Memory B cell (primary cell): Measurements from ENCODE around the gene ADSL.
A peak's percentile ranks its signal among the peaks of the same experiment; 100 is the strongest.

Experiments
- ATAC-seq: fragments of 150-1000 bp; cut with Tn5 transposase; 2 replicates; pipeline ENCODE4 v1.10.0; 2021; ENCODE audit warnings: low read depth, mild to moderate bottlenecking, moderate library complexity
- DNase-seq, 2 donors: peaks; one replicate each; pipeline ENCODE4 v3.0.0; 2022; ENCODE audit warnings: low spot score in 2 of 2
- H3K27ac Mint-ChIP-seq: one replicate; pipeline ENCODE4 v1.8.0; 2022; ENCODE audit warnings: mild to moderate bottlenecking, moderate library complexity, mixed read lengths
- H3K27me3 Mint-ChIP-seq: one replicate; pipeline ENCODE4 v1.8.0; 2022; ENCODE audit warnings: mixed read lengths
- H3K36me3 Mint-ChIP-seq: one replicate; pipeline ENCODE4 v1.8.0; 2022; ENCODE audit warnings: mild to moderate bottlenecking, mixed read lengths
- H3K4me1 Mint-ChIP-seq: one replicate; pipeline ENCODE4 v1.8.0; 2022; ENCODE audit warnings: mixed read lengths
- H3K4me3 Mint-ChIP-seq: one replicate; pipeline ENCODE4 v1.8.0; 2022; ENCODE audit warnings: mild to moderate bottlenecking, moderate library complexity, mixed read lengths
- H3K9me3 Mint-ChIP-seq: one replicate; pipeline ENCODE4 v1.8.0; 2022; ENCODE audit warnings: mixed read lengths

The ADSL gene

DNA sequence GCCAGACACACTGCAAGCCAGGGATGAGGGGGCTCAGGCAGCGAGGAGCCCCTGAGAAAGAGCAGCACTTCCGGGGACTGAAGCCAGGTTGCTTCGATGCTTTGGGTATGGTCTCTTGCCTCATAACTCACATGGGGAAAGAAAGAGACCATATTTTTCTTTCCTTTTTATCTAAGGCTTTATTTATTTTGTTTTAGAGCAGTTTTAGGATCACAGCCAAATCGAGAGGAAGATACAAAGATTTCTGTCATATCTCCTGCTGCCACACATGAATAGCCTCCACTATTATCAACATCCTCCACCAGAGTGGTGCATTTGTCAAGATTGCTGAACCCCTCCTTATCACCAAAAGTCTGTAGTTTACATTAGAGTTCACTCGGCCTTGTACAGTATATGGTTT lies 24.3 kb upstream of the ADSL start:
- Mint-ChIP-seq H3K4me1 (peaks cover 3% of the 10 kb centered on the region), H3K27me3 (no peaks in the 10 kb centered on the region), H3K9me3 (no peaks in the 10 kb centered on the region), H3K36me3 (peaks cover 22% of the 10 kb centered on the region), H3K4me3 (no peak overlapping the region), H3K27ac (no peak overlapping the region)
- DNase-seq = no peak
- ATAC-seq = no peak

DNA sequence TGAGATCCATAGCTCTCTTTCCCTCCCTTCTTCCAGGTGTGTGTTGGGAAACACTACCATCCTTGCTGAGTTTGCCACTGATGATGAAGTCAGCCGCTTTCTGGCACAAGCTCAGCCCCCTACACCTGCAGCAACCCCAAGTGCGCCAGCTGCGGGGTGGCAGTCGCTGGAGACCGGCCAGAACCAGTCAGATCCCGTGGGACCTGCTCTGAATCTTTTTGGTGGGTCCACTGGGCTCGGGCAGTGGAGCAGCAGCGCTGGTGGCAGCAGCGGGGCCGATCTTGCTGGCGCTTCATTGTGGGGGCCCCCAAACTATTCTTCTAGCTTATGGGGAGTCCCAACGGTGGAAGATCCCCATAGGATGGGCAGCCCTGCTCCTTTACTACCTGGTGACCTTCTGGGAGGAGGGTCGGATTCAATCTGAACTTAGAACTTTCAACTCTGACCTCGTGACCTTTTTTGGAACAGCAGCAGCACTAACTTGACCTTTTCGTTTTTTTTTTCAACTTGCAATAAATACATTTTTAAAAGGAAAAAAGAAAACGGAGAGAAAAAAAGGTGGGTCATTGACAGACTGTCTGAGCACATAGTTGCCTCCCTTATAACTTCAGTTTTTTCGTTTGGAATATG lies 23.4 kb upstream of the ADSL start:
- no peak overlapping the region for H3K27ac Mint-ChIP-seq
- H3K9me3 Mint-ChIP-seq = no peaks in the 10 kb centered on the region
- H3K27me3 Mint-ChIP-seq = no peaks in the 10 kb centered on the region
- H3K4me3 Mint-ChIP-seq = no peak overlapping the region
- no peak for ATAC-seq
- no peak for DNase-seq
- H3K36me3 Mint-ChIP-seq = peaks cover 17% of the 10 kb centered on the region
- peaks cover 3% of the 10 kb centered on the region for H3K4me1 Mint-ChIP-seq

DNA sequence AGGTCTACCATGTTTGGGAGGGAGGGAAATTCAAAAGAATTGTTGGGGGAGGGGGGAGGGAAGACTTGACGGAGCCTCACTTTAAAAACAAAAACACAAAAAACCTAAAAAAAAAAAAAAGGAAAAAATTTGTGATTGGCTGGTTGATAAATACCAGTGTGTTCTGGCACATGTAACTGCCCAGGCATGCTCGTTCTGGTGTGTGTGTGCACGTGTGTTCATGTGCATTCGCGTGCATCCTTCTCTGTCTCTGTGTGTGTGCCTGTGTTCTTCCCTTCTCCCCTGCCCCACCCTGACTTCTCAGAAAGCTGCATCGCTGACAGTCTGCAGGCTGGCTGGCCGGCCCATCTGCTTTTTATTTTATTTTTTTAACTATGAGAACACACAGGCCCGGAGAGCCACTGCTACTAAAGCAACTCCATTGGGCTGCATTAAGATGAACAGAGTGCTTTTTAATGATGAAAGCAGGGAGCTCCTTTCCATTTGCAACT lies 22.6 kb upstream of the ADSL start:
- H3K36me3 Mint-ChIP-seq = peaks cover 17% of the 10 kb centered on the region
- peaks cover 3% of the 10 kb centered on the region for H3K4me1 Mint-ChIP-seq
- H3K9me3 Mint-ChIP-seq = no peaks in the 10 kb centered on the region
- H3K4me3 Mint-ChIP-seq = no peak overlapping the region
- ATAC-seq = no peak
- DNase-seq = no peak
- H3K27ac Mint-ChIP-seq = no peak overlapping the region
- H3K27me3 Mint-ChIP-seq = no peaks in the 10 kb centered on the region

DNA sequence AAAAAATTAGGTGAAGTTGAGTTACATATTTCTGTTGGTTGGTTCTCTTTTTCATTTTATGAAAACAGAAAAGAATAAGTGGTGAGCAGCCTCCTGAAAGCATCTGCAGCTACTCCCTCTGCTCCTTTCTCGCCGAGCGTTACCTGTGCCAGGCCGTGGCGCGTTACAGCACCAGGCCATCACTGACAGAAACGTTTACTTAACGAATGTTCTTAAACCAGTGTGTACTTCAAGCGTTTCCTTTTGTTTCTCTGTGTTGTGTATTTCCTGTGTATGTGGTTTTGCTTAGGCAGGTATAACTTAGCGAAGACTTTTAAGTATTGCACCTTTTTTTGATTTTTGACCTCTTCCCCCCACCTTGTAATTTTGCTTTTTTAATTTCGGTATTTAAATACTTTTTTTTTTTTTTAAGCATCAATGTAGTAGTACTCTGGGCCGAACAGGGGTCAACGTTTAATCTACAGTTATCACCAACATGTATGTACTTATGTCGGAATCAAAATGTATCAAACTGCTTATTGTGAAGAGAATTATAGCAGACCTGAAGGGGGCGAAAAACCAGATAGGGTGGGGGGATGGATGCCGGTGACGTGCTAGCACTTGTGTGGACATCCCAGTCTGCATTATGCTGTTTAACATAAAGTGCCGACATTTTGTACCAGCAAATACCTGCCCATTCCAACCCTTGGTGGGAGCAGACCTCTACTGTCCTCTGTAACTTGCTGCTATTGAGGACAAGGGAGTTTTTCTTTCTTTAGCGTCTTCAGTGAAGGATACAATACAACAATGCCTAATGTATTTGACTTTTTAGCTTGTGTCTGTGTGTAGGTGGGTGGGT lies 21.6 kb upstream of the ADSL start:
- peaks cover 17% of the 10 kb centered on the region for H3K36me3 Mint-ChIP-seq
- H3K4me3 Mint-ChIP-seq = no peak overlapping the region
- no peaks in the 10 kb centered on the region for H3K27me3 Mint-ChIP-seq
- H3K27ac Mint-ChIP-seq = peak overlapping the region; percentile 55
- no peaks in the 10 kb centered on the region for H3K9me3 Mint-ChIP-seq
- DNase-seq = no peak
- ATAC-seq = no peak
- peaks cover 3% of the 10 kb centered on the region for H3K4me1 Mint-ChIP-seq

DNA sequence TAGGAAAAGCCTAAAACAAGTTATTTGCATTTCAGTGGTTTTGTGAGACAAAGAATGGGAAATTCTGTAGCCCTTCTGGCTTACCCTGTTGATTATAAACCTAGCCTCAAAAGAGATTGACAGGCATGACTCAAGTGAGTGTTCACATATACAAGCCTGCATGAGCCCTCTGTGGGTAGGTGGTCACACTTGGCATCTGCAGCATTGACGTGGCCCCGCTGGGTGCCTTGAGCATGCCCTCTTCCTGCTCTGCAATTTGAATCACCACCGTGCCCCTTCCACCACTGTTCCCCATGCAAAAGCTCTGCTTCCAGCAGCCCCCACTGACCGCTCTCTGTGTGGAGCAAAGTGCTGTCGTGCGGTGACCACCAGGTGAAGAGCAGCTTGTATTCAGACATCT lies 21.0 kb upstream of the ADSL start:
- no peak overlapping the region for H3K4me3 Mint-ChIP-seq
- H3K4me1 Mint-ChIP-seq = peaks cover 3% of the 10 kb centered on the region
- DNase-seq (no peak), ATAC-seq (no peak)
- H3K27ac Mint-ChIP-seq = peak overlapping the region; percentile 55
- peaks cover 19% of the 10 kb centered on the region for H3K36me3 Mint-ChIP-seq
- no peaks in the 10 kb centered on the region for H3K9me3 Mint-ChIP-seq
- H3K27me3 Mint-ChIP-seq = no peaks in the 10 kb centered on the region

DNA sequence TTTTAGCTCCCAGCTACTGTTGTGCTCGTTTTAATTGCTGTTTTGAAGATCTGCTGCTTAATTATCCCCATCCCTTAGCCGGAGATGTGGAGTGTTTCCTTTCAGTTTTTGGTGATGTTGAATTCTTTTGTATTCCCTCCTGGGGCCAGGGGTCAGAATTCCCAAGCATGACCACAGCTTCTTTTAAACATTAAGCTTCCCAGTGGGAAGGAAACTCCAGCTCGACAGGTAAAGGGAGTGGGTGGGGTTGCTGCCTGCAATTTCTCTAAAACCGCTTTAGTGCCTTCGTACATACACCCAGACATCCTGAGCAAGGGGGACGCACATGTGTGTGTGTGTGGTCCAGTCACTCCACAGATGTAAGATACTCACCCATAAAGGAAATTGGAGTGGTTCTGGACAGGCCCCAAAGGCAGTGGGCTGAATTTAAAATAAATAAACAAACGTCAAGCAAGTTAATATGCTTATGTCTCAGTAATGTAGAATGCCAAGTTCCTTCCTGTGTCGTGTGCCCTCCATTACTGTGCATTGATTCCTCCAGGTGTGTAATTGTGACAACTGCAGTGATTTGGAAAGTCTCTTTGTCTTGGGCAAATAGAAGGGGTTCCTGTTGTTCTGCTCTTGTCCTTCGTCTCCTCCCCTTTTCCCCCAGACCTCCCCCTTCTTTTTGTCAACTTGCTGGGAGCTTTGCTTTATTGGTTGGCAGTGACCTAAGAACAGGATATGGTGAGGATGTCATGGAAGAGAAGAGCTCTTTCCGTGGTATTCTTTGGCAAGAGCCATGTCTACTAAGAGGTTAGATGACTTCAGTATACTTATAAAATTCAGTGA lies 19.2 kb upstream of the ADSL start:
- no peaks in the 10 kb centered on the region for H3K27me3 Mint-ChIP-seq
- H3K36me3 Mint-ChIP-seq = peaks cover 13% of the 10 kb centered on the region
- DNase-seq (no peak), ATAC-seq (no peak)
- H3K4me1 Mint-ChIP-seq = peaks cover 3% of the 10 kb centered on the region
- no peak overlapping the region for H3K4me3 Mint-ChIP-seq
- H3K27ac Mint-ChIP-seq = peak overlapping the region; percentile 68
- no peaks in the 10 kb centered on the region for H3K9me3 Mint-ChIP-seq

DNA sequence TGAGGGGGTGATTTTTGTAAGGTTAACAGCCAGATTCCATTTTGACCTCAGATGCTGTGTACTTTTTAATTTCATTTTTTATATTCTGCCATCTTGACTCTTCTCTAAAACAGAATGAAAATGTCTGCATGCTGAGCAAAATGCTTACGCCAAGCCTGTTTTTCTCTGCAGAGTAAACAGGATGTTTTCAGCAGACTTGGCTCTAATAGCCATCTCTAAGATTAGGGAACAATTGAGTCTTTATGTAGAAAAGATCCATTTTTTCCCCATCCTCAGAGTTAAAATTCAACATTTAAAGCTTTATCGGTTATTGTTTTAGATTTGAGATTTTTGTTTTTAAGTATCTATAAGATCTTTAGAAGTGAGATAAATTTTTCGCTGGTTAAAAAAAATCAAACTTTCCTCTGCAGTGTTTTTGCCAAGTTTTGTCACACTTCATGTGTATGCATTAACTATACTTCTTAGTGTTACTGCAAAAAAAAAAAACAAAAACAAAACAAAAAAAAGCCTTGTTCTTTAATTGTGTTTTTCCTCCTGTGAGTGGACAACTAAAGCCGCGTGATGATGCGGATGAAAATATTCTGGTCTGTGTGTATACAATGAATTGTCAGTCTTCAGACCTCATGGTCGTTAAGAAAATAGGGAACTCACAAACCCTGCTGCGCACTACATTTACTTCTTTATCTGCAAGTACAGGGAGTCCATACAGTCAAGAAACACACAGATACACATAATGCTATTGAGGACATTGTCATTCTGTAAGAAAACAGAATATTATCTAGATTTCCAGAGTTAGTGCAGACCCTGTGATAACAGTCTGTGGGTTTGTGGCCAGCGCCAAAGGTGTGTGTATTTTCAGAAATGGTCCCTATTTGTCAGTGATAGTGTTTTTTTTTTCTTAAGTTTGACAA lies 17.5 kb upstream of the ADSL start:
- no peaks in the 10 kb centered on the region for H3K27me3 Mint-ChIP-seq
- no peak for ATAC-seq
- peaks cover 9% of the 10 kb centered on the region for H3K36me3 Mint-ChIP-seq
- H3K4me1 Mint-ChIP-seq = peaks cover 7% of the 10 kb centered on the region
- no peaks in the 10 kb centered on the region for H3K9me3 Mint-ChIP-seq
- H3K27ac Mint-ChIP-seq = peak overlapping the region; percentile 68
- DNase-seq = no peak
- H3K4me3 Mint-ChIP-seq = no peak overlapping the region

DNA sequence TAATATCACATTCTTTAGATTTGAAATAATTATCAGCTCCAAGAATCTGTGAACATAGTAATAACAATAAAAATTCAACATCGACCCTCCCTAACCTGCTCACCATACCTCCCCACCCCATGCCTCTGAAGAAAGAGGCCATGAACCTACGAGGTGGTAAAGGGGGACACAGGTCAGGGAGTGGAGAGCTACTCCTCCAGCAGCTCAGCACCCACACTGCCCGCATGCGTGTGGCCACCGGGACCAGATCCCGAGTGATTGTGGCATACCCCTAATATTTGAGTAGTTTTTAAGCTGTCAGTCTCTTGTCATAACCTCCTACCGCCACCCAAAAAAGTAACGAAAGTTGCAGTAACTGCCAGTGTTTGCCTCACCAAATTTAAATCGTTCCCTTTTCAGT lies 16.8 kb upstream of the ADSL start:
- Mint-ChIP-seq H3K27ac (no peak overlapping the region), H3K4me1 (peaks cover 12% of the 10 kb centered on the region), H3K36me3 (peaks cover 9% of the 10 kb centered on the region), H3K4me3 (no peak overlapping the region), H3K9me3 (no peaks in the 10 kb centered on the region), H3K27me3 (no peaks in the 10 kb centered on the region)
- ATAC-seq (no peak), DNase-seq (no peak)

DNA sequence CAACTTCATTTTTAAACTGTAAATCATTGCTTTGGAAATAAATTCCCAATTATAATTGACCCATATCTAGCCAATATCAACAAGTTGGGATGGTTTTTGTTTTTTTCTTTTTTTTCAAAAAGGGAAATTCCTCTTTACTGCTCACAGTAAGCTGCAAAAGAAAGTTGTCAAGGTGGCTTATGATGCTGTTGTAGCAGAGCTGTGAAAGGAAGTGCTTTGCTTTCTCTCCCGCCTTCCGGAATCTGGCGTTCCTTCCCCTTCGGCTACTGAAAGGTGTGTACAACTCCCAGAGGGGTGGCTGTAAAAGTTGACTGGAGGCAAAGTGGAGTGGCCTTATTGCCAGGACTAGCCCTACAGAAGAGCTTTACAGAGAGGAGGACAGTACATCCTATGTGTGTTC lies 16.2 kb upstream of the ADSL start:
- Mint-ChIP-seq H3K27me3 (no peaks in the 10 kb centered on the region), H3K27ac (peak overlapping the region; percentile 25), H3K4me1 (peaks cover 17% of the 10 kb centered on the region), H3K9me3 (no peaks in the 10 kb centered on the region), H3K36me3 (peaks cover 9% of the 10 kb centered on the region), H3K4me3 (no peak overlapping the region)
- ATAC-seq (no peak), DNase-seq (no peak)

DNA sequence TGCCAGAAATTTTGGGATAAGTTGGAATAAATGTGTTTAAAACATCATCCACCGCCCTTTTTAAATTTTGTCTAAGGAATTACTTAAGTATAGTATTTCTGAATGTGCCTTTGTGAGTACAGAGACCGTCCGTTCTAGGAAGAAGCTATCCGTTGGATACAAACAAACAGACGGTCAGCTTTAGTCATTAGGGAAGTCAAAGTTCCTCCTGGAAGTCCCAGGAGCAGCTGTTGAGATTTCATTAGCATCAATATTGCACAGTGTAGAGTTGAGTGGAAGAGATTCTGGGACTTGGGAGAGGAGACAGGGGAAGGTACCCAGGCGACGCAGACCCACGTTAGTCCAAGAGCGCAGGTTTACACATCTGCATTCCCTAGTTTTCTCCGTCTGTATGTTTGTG lies 15.7 kb upstream of the ADSL start:
- DNase-seq = no peak
- no peaks in the 10 kb centered on the region for H3K27me3 Mint-ChIP-seq
- peaks cover 9% of the 10 kb centered on the region for H3K36me3 Mint-ChIP-seq
- H3K4me1 Mint-ChIP-seq = peaks cover 14% of the 10 kb centered on the region
- no peaks in the 10 kb centered on the region for H3K9me3 Mint-ChIP-seq
- no peak overlapping the region for H3K4me3 Mint-ChIP-seq
- H3K27ac Mint-ChIP-seq = peak overlapping the region; percentile 25
- ATAC-seq = no peak

DNA sequence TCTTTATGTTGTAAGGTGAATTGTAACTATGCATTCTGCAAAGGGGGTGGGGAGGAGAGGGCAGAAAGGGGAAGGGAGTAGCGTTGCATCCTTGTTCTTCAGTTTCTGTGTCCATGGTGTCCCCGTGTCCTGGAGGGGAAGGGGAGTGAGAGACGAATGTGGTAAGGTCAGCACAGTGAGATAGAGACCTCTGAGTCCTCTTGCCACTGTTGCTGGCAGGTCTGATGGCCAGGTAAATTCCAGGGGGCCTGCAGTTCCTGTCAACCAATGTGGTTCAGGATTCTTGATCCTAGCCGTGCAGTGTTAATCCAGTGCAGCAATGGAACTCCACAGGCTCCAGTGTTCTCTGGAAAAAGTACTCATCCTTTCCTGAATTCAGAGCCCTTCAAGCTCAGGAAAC lies 14.6 kb upstream of the ADSL start:
- no peaks in the 10 kb centered on the region for H3K27me3 Mint-ChIP-seq
- peak overlapping the region; percentile 86 for H3K27ac Mint-ChIP-seq
- no peak for ATAC-seq
- H3K9me3 Mint-ChIP-seq = no peaks in the 10 kb centered on the region
- no peak for DNase-seq
- peaks cover 22% of the 10 kb centered on the region for H3K4me1 Mint-ChIP-seq
- no peak overlapping the region for H3K4me3 Mint-ChIP-seq
- H3K36me3 Mint-ChIP-seq = peaks cover 9% of the 10 kb centered on the region

DNA sequence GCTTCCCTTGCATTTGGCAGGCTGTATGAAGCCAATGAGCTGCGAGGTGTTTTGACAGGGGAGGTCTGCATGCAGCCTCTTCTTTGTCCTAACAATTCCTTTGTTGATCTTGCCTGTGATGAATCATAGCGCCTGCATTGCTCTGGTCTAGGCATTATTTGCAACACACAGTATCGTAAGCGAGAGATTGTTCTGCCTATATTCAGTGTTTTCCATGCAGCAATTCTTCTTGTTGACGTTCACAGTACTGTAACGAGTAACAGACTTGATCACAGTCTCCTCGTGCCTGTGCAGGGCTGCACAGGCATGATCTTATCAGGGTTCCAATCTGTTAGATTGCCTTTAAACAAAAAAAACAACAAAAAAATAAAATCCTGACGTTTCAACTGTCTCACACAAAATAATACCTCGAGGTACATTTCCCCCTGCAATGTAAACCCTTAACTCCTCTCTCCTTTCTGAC lies 13.9 kb upstream of the ADSL start:
- peaks cover 7% of the 10 kb centered on the region for H3K36me3 Mint-ChIP-seq
- DNase-seq (no peak), ATAC-seq (no peak)
- H3K4me3 Mint-ChIP-seq = no peak overlapping the region
- H3K27ac Mint-ChIP-seq = peak overlapping the region; percentile 86
- H3K9me3 Mint-ChIP-seq = no peaks in the 10 kb centered on the region
- H3K4me1 Mint-ChIP-seq = peaks cover 22% of the 10 kb centered on the region
- no peaks in the 10 kb centered on the region for H3K27me3 Mint-ChIP-seq

DNA sequence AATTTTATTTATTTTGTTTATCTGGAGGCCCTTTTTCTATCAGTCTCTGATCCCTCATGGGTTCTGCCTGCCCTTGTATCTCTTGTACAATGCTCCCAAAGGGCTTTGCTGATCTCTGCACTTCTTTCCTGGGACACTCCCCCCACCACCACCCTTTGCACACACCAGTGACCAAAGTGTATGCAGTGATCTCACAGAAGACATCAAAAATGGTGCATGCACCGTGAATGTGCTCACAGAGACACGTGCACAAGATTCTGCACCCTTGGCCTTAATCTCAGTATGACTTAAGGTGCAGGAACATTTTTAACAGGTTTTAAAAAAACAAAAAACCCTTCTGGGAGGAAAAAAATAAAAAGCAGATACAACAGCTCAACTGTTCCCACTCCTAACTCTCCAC lies 12.2 kb upstream of the ADSL start:
- Mint-ChIP-seq H3K36me3 (peaks cover 8% of the 10 kb centered on the region), H3K4me3 (no peak overlapping the region), H3K9me3 (no peaks in the 10 kb centered on the region), H3K27me3 (no peaks in the 10 kb centered on the region), H3K27ac (peak overlapping the region; percentile 41), H3K4me1 (peaks cover 30% of the 10 kb centered on the region)
- DNase-seq (no peak), ATAC-seq (no peak)
